NT2/D1 (cell line): Measurements from ENCODE around the gene NOP14.

Source experiments
- SUZ12 ChIP-seq: IDR thresholded peaks from 2 replicates; pipeline ENCODE4 v1.6.1; 2011; ENCODE audit not compliant: insufficient read length, insufficient read depth; ENCODE audit errors: extremely low read depth
- YY1 ChIP-seq: IDR thresholded peaks from 2 replicates; pipeline ENCODE4 v1.6.1; 2011; ENCODE audit not compliant: insufficient read length, insufficient read depth
- ZNF274 ChIP-seq: IDR thresholded peaks from 2 replicates; pipeline ENCODE4 v1.6.1; 2011; ENCODE audit warnings: mild to moderate bottlenecking, low read depth, low read length

- TF ChIP-seq ZNF274 = no peak
- no peak for TF ChIP-seq SUZ12
- no peak for TF ChIP-seq YY1
These were observed 1.8 kb downstream of the NOP14 start for GRCh38 chr4:2961421-2961810.
